Panc1 (cell line): ENCODE data around the gene ASPRV1. TPM values are rescaled to one million over a fixed set of nuclear protein-coding genes. Genes with fewer than 3 reads are reported as not detected.

ENCODE experiments used
- ATAC-seq: fragments of 200-7000 bp; cut with Tn5 transposase; 2 replicates; pipeline ENCODE4 v1.9.1; 2020; ENCODE audit warnings: mild to moderate bottlenecking, moderate library complexity
- BruUV-seq: library from RNA; stranded (reverse); fragments of 400-500 nt; replicated peaks from 2 replicates; lab custom pipeline; 2021; lab: Mats Ljungman, UMichigan
- CTCF ChIA-PET: fragments of 300-600 bp; sonication (Branson Sonifier 250); formaldehyde crosslinking; loops from one replicate; lab custom pipeline; 2022; ENCODE audit warnings: antibody characterized with exemption; lab: Charles Lee
- POLR2A ChIA-PET: fragments of 300-600 bp; sonication (Branson Sonifier 250); formaldehyde crosslinking; loops from one replicate; lab custom pipeline; 2022; ENCODE audit warnings: antibody characterized with exemption; lab: Charles Lee
- DNase-seq: peaks from one replicate; pipeline ENCODE4 v3.0.0-alpha.2; 2010; ENCODE audit warnings: low read depth, low spot score
- H3K27ac ChIP-seq: 2 replicates; pipeline ENCODE4 v1.5.1; 2011; ENCODE audit warnings: mild to moderate bottlenecking, low read length, inconsistent platforms
- H3K27me3 ChIP-seq: fragments of 200-500 bp; sonication (Bioruptor generic); 2 replicates; pipeline ENCODE4 v1.6.0; 2014; ENCODE audit warnings: low read length, inconsistent platforms; ENCODE audit not compliant: control insufficient read depth, insufficient read depth
- H3K36me3 ChIP-seq: fragments of 200-500 bp; sonication (Bioruptor generic); 2 replicates; pipeline ENCODE4 v1.5.1; 2014; ENCODE audit warnings: inconsistent platforms, mild to moderate bottlenecking, low read length, moderate library complexity; ENCODE audit not compliant: control insufficient read depth, insufficient read depth
- H3K4me1 ChIP-seq: 2 replicates; pipeline ENCODE4 v1.5.1; 2011; ENCODE audit warnings: inconsistent platforms, mild to moderate bottlenecking, low read length, moderate library complexity; ENCODE audit not compliant: control insufficient read depth, insufficient read depth
- H3K4me3 ChIP-seq, 2 experiments: 2 replicates each; pipeline ENCODE4 v1.5.1; 2011 to 2012; ENCODE audit warnings: low read depth in 2 of 2, low read length in 2 of 2, mild to moderate bottlenecking in 2 of 2, inconsistent platforms in 1 of 2, moderate library complexity in 1 of 2
- H3K9me3 ChIP-seq: fragments of 200-500 bp; sonication (Bioruptor generic); 2 replicates; pipeline ENCODE4 v1.5.1; 2014; ENCODE audit warnings: low read depth, mild to moderate bottlenecking, inconsistent platforms, low read length, moderate library complexity; ENCODE audit not compliant: control insufficient read depth, insufficient read depth
- CTCF ChIP-seq: fragments of 450-650 bp; IDR thresholded peaks from 2 replicates; pipeline ENCODE4 v1.5.1; 2017; ENCODE audit warnings: mild to moderate bottlenecking
- POLR2AphosphoS5 ChIP-seq: IDR thresholded peaks from 2 replicates; pipeline ENCODE4 v1.6.1; 2012; ENCODE audit warnings: mild to moderate bottlenecking, low read depth, low read length, moderate library complexity
- REST ChIP-seq, 2 experiments: IDR thresholded peaks; 2 replicates each; pipeline ENCODE4 v1.6.1; 2011 to 2012; ENCODE audit warnings: low read depth in 2 of 2, control low read depth in 1 of 2, low read length in 1 of 2, mild to moderate bottlenecking in 1 of 2, moderate library complexity in 1 of 2; ENCODE audit not compliant: insufficient read depth in 1 of 2
- SIN3A ChIP-seq: IDR thresholded peaks from 2 replicates; pipeline ENCODE4 v1.6.1; 2012; ENCODE audit warnings: low read depth, mild to moderate bottlenecking, low read length, moderate library complexity, borderline replicate concordance; ENCODE audit not compliant: insufficient read depth
- TCF7L2 ChIP-seq: IDR thresholded peaks from 2 replicates; pipeline ENCODE4 v1.6.1; 2011; ENCODE audit warnings: mild to moderate bottlenecking, low read depth, low read length, inconsistent platforms
- in situ Hi-C: cut with HindIII; loops from 2 replicates; pipeline ENCODE4 v1.10.0; 2016; ENCODE audit warnings: low sequenced_read_pairs, low pct_unique_long_range_greater_than_20kb
- intact Hi-C: fragments of 100-400 bp; cut with micrococcal nuclease; formaldehyde crosslinking; loops from one replicate; pipeline ENCODE4 v1.10.0; 2022; ENCODE audit not compliant: unreplicated experiment
- total RNA-seq: library from RNA; stranded (reverse); gene quantifications from one replicate; pipeline ENCODE4 v1.2.1, GENCODE V29; 2021; ENCODE audit not compliant: unreplicated experiment

ASPRV1 gene
- total RNA-seq, 1 experiment from 2014 or later = 0.21 TPM

GRCh38 chr2:69934614-69934908, 26.9 kb downstream of the ASPRV1 start:
- CTCF ChIA-PET = no interaction called here
- in situ Hi-C loops = no loop called here

GRCh38 chr2:69933839-69934613, 27.4 kb downstream of the ASPRV1 start:
- no peaks in the 10 kb centered on the region for H3K9me3 ChIP-seq
- peak; percentile 58; the same call in 1 of the 2 replicates for ATAC-seq
- POLR2A ChIA-PET = interaction anchor here (1.3 kb wide), 1 partner anchor 19 kb away, joined by 3 read pairs; the partner anchor contains the start of gene MXD1
- H3K4me3 ChIP-seq = no peak overlapping the region
- H3K4me1 ChIP-seq = 0 out of 2 replicates have a peak, but pooled peaks cover 4% of the 10 kb centered on the region
- TF ChIP-seq POLR2AphosphoS5 (no peak), REST (IDR thresholded peaks at IDR 0.05; ENCODE audit: insufficient read depth in 1 of 2, low read depth in 2 of 2, low read length in 1 of 2) (no peak), SIN3A (no peak), CTCF (no peak), TCF7L2 (no peak)
- no peak for DNase-seq
- H3K27ac ChIP-seq = no peak overlapping the region
- no peaks in the 10 kb centered on the region for H3K27me3 ChIP-seq
- H3K36me3 ChIP-seq = no peaks in the 10 kb centered on the region
- BruUV-seq = no TSS peak
- intact Hi-C loops = no loop called here
- in situ Hi-C loops = no loop called here
- CTCF ChIA-PET = interaction anchor here (0.9 kb wide), 1 partner anchor 139 kb away, joined by 4 read pairs; no protein-coding TSS in a partner anchor

More at GRCh38 chr2:69934614-69934908, 26.9 kb downstream of the ASPRV1 start:
- no peak for ATAC-seq
- H3K27me3 ChIP-seq = no peaks in the 10 kb centered on the region
- intact Hi-C loops = no loop called here
- H3K4me1 ChIP-seq = 0 out of 2 replicates have a peak, but pooled peaks cover 4% of the 10 kb centered on the region
- H3K9me3 ChIP-seq = no peaks in the 10 kb centered on the region
- no peaks in the 10 kb centered on the region for H3K36me3 ChIP-seq
- no TSS peak for BruUV-seq
- TF ChIP-seq CTCF (no peak), SIN3A (no peak), REST (IDR thresholded peaks at IDR 0.05; ENCODE audit: insufficient read depth in 1 of 2, low read depth in 2 of 2, low read length in 1 of 2) (no peak)
- no peak for DNase-seq
- POLR2A ChIA-PET = no interaction called here
- no peak overlapping the region for H3K4me3 ChIP-seq
- no peak overlapping the region for H3K27ac ChIP-seq
